Gastrocnemius medialis (tissue), 4 donors: ENCODE results near the gene ARHGAP12. TPM values are rescaled to one million over a fixed set of nuclear protein-coding genes. Genes with fewer than 3 reads are reported as not detected.
"Not testable (repeated sequence)": the region's sequence is repeated elsewhere in the genome, so short reads cannot be mapped to it uniquely, and the experiment has no call there.

Source experiments
- ATAC-seq, 2 donors: fragments of 150-250 bp; one replicate each; pipeline ENCODE4 v1.9.1; 2016
- DNase-seq, 2 donors: peaks; one replicate each; pipeline ENCODE4 v3.0.0-alpha.2; 2019
- H3K27ac ChIP-seq, 4 donors: fragments of 200-600 bp; sonication (generic); 1 replicate in 1 of 4; 2 replicates in 3 of 4; pipeline ENCODE4 v1.5.1; 2016 to 2018; ENCODE audit warnings: mild to moderate bottlenecking in 2 of 4, moderate library complexity in 1 of 4
- H3K27me3 ChIP-seq, 3 donors: fragments of 200-600 bp; sonication (generic) in 2 of 3; 1 replicate in 1 of 3; 2 replicates in 2 of 3; pipeline versions ENCODE4 v1.5.1 to v1.6.0; 2016 to 2019; ENCODE audit warnings: mild to moderate bottlenecking in 1 of 3, moderate library complexity in 1 of 3
- H3K36me3 ChIP-seq, 2 donors: fragments of 200-600 bp; sonication (generic) in 1 of 2; one replicate each; pipeline ENCODE4 v1.5.1; 2017 to 2018
- H3K4me1 ChIP-seq, 2 donors: fragments of 200-600 bp; sonication (generic) in 1 of 2; one replicate each; pipeline ENCODE4 v1.5.1; 2016 to 2017; ENCODE audit warnings: mild to moderate bottlenecking in 2 of 2
- H3K4me3 ChIP-seq, 4 donors: fragments of 200-600 bp; sonication (generic) in 3 of 4; 1 replicate in 1 of 4; 2 replicates in 3 of 4; pipeline ENCODE4 v1.5.1; 2016 to 2019; ENCODE audit warnings: mild to moderate bottlenecking in 2 of 4
- H3K9me3 ChIP-seq, 3 donors: fragments of 200-600 bp; sonication (generic) in 2 of 3; 1 replicate in 1 of 3; 2 replicates in 2 of 3; pipeline ENCODE4 v1.5.1; 2016 to 2019
- CTCF ChIP-seq, 5 experiments: fragments of 450-650 bp in 3 of 5; fragments of 200-600 bp in 2 of 5; sonication (generic) in 2 of 5; IDR thresholded peaks in 4 of 5; conservative IDR thresholded peaks in 1 of 5; 1 replicate in 4 of 5; 2 replicates in 1 of 5; pipeline ENCODE4 v1.5.1; 2016 to 2019; ENCODE audit warnings: antibody characterized with exemption in 5 of 5, mild to moderate bottlenecking in 3 of 5, moderate library complexity in 3 of 5
- POLR2A ChIP-seq, 2 donors: fragments of 450-650 bp; IDR thresholded peaks; one replicate each; pipeline ENCODE4 v1.6.1; 2017; ENCODE audit warnings: antibody characterized with exemption in 2 of 2, mild to moderate bottlenecking in 2 of 2, moderate library complexity in 2 of 2
- in situ Hi-C, 4 donors: fragments of 200-750 bp; cut with MboI; loops; one replicate each; pipeline versions ENCODE4 v1.15.0 to v1.8.0; 2017; ENCODE audit warnings: low sequenced_read_pairs in 4 of 4
- intact Hi-C: fragments of 100-400 bp; cut with DNase I; formaldehyde crosslinking; loops from one replicate; pipeline ENCODE4 v1.15.1; 2023; ENCODE audit warnings: low total_unique reads
- total RNA-seq, 4 donors: library from RNA; depleted of rRNA; stranded (reverse); fragments of >200 nt; gene quantifications; one replicate each; pipeline versions ENCODE4 v1.1.0 to v1.2.3, GENCODE V29; 2016

The ARHGAP12 gene
- total RNA-seq, 4 donors from 2014 or later, result 17.0 to 34.3 (median 21.6) TPM

- ATAC-seq (no peak), DNase-seq (no peak)
- TF ChIP-seq CTCF (IDR thresholded peaks at IDR 0.05 in 4 of 5, conservative IDR thresholded peaks at IDR 0.05 in 1 of 5), result no peak
- no peak for TF ChIP-seq POLR2A (IDR thresholded peaks at IDR 0.05)
- H3K9me3 ChIP-seq, result no peaks in the 10 kb centered on the region
- H3K4me3 ChIP-seq, result no peak overlapping the region
- in situ Hi-C loops (no loop called here), intact Hi-C loops (no loop called here)
- H3K4me1 ChIP-seq, result no peaks in the 10 kb centered on the region
- no peak overlapping the region for H3K27ac ChIP-seq
- no peaks in the 10 kb centered on the region for H3K27me3 ChIP-seq
- no peaks in the 10 kb centered on the region for H3K36me3 ChIP-seq
These were observed 45.9 kb upstream of the ARHGAP12 start for GRCh38 chr10:31974434-31975124.

GRCh38 chr10:31972519-31973041, 43.9 kb upstream of the ARHGAP12 start:
- intact Hi-C loops (no loop called here), in situ Hi-C loops (no loop called here)
- no peaks in the 10 kb centered on the region for H3K4me1 ChIP-seq
- no peaks in the 10 kb centered on the region for H3K9me3 ChIP-seq
- DNase-seq (no peak), ATAC-seq (no peak)
- no peak overlapping the region for H3K4me3 ChIP-seq
- TF ChIP-seq CTCF (IDR thresholded peaks at IDR 0.05 in 4 of 5, conservative IDR thresholded peaks at IDR 0.05 in 1 of 5) (no peak), POLR2A (IDR thresholded peaks at IDR 0.05) (no peak)
- H3K27me3 ChIP-seq, result no peaks in the 10 kb centered on the region
- H3K27ac ChIP-seq, result no peak overlapping the region
- H3K36me3 ChIP-seq, result no peaks in the 10 kb centered on the region

- in situ Hi-C loops, H3K4me3 ChIP-seq, H3K27me3 ChIP-seq, H3K9me3 ChIP-seq, DNase-seq, H3K36me3 ChIP-seq, ATAC-seq, intact Hi-C loops, H3K27ac ChIP-seq, H3K4me1 ChIP-seq: not testable (repeated sequence)
These were observed 41.2 kb upstream of the ARHGAP12 start for GRCh38 chr10:31969847-31970246.

- H3K9me3 ChIP-seq, result no peaks in the 10 kb centered on the region
- no peaks in the 10 kb centered on the region for H3K4me1 ChIP-seq
These were observed 35.0 kb upstream of the ARHGAP12 start for GRCh38 chr10:31963589-31963980.

More at GRCh38 chr10:31963589-31963980, 35.0 kb upstream of the ARHGAP12 start:
- in situ Hi-C loops, result no loop called here
- Histone ChIP-seq H3K36me3 (no peaks in the 10 kb centered on the region), H3K27me3 (no peaks in the 10 kb centered on the region), H3K4me3 (no peak overlapping the region), H3K27ac (no peak overlapping the region)
- DNase-seq (no peak), ATAC-seq (no peak)
- intact Hi-C loops, result no loop called here
- no peak for TF ChIP-seq POLR2A (IDR thresholded peaks at IDR 0.05)
- TF ChIP-seq CTCF (IDR thresholded peaks at IDR 0.05 in 4 of 5, conservative IDR thresholded peaks at IDR 0.05 in 1 of 5), result no peak
